ENCODE data around the gene OR13G1. TPM values are rescaled to one million over a fixed set of nuclear protein-coding genes. Genes with fewer than 3 reads are reported as not detected.

The OR13G1 gene
- total RNA-seq, 2 donors from 2014 or later: not detected

DNA sequence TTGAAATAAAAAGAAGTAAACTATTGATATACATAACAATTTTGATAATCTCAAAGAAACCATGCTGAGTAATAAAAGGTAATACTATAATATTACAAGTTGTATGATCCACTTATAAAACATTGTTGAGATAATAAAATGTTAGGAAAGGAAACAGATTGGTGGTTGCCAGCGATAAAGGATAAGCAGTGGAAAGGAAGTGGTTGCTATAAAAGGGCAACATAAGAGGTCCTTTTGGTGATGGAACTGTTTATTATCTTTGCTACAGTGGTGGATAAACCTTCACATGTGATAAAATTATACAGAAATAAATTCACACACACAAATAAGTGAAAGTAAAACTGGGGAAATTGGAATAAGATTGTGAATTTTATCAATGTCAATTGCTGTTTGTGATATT, 21.8 kb upstream of the OR13G1 start:
- DNase-seq (ENCODE audit: low spot score): no peak
- Histone ChIP-seq H3K9me3 (no peaks in the 10 kb centered on the region), H3K27me3 (replicated peaks; ENCODE audit: insufficient read depth) (no peaks in the 10 kb centered on the region), H3K4me3 (no peak overlapping the region), H3K4me1 (ENCODE audit: control insufficient read depth in 1 of 2, low read depth in 2 of 2) (no peaks in the 10 kb centered on the region), H3K27ac (no peak overlapping the region), H3K36me3 (no peaks in the 10 kb centered on the region)
- TF ChIP-seq, protein P1, sequence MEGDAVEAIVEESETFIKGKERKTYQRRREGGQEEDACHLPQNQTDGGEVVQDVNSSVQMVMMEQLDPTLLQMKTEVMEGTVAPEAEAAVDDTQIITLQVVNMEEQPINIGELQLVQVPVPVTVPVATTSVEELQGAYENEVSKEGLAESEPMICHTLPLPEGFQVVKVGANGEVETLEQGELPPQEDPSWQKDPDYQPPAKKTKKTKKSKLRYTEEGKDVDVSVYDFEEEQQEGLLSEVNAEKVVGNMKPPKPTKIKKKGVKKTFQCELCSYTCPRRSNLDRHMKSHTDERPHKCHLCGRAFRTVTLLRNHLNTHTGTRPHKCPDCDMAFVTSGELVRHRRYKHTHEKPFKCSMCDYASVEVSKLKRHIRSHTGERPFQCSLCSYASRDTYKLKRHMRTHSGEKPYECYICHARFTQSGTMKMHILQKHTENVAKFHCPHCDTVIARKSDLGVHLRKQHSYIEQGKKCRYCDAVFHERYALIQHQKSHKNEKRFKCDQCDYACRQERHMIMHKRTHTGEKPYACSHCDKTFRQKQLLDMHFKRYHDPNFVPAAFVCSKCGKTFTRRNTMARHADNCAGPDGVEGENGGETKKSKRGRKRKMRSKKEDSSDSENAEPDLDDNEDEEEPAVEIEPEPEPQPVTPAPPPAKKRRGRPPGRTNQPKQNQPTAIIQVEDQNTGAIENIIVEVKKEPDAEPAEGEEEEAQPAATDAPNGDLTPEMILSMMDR (IDR thresholded peaks at IDR 0.05): no peak
- ATAC-seq (ENCODE audit: insufficient number of reproducible peaks, low FRiP score, low read depth): no peak

DNA sequence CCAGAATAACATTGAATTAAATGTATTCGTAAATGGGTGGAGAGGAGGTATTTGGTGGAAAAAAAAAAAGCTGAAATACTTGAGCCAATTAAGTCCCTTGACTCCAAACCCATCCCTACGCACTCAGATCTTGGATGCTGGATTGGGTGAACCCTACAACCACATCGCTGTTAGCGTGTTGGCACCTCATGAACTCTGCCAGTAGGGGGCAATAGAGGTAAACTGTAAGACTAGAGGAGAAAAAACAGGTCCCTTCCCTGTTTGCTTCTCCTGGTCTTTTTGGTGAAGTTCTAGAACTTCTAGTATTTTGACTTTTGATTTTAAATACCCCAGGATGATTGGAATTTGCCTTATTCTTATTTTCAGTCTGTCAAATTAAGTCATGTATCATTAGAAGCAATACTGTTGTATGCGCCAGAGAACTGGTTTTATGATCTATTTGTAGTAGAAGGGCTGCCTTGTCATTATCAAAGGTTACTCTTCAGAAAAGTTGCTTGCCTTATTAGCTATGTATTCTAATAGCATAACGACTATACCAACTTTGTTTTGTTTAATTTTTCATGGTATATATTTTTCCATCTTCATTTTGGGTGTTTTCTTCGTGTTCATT, 1.9 kb upstream of the OR13G1 start:
- DNase-seq (ENCODE audit: low spot score) (no peak), ATAC-seq (ENCODE audit: insufficient number of reproducible peaks, low FRiP score, low read depth) (no peak)
- no peaks in the 10 kb centered on the region for H3K36me3 ChIP-seq
- H3K4me3 ChIP-seq: no peak overlapping the region
- no peak overlapping the region for H3K27ac ChIP-seq
- H3K27me3 ChIP-seq (replicated peaks; ENCODE audit: insufficient read depth): no peaks in the 10 kb centered on the region
- H3K9me3 ChIP-seq: no peaks in the 10 kb centered on the region
- H3K4me1 ChIP-seq (ENCODE audit: control insufficient read depth in 1 of 2, low read depth in 2 of 2): no peaks in the 10 kb centered on the region
- TF ChIP-seq, protein P1 (IDR thresholded peaks at IDR 0.05): peak; percentile 10

DNA sequence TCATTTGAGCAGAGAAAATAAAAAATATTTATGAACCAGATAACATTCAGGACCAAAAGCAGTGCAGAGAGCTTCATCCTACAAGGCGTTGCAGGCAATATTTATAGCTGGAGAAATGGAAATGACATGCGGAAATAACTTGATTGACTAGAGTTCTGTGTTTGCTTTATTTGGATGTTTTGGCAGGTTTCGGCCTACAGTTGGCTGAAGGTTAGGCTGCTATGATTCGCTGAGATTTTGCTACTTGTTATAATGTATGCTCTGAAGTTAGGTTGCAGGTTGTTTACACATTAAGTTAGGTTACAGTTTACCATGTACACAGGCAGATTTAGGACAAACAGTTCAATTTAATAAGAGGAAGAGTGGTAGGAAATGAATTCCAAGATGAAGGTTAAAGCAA, 632 bp upstream of the OR13G1 start:
- Histone ChIP-seq H3K9me3 (no peaks in the 10 kb centered on the region), H3K4me1 (ENCODE audit: control insufficient read depth in 1 of 2, low read depth in 2 of 2) (no peaks in the 10 kb centered on the region), H3K27me3 (replicated peaks; ENCODE audit: insufficient read depth) (no peaks in the 10 kb centered on the region), H3K27ac (no peak overlapping the region), H3K36me3 (no peaks in the 10 kb centered on the region), H3K4me3 (no peak overlapping the region)
- DNase-seq (ENCODE audit: low spot score) (no peak), ATAC-seq (ENCODE audit: insufficient number of reproducible peaks, low FRiP score, low read depth) (no peak)
- TF ChIP-seq, protein P1 (IDR thresholded peaks at IDR 0.05): no peak

- ATAC-seq (ENCODE audit: insufficient number of reproducible peaks, low FRiP score, low read depth): no peak
- Histone ChIP-seq H3K9me3 (peaks cover 3% of the 10 kb centered on the region), H3K27me3 (replicated peaks; ENCODE audit: insufficient read depth) (no peaks in the 10 kb centered on the region), H3K4me3 (no peak overlapping the region), H3K36me3 (no peaks in the 10 kb centered on the region), H3K27ac (no peak overlapping the region), H3K4me1 (ENCODE audit: control insufficient read depth in 1 of 2, low read depth in 2 of 2) (no peaks in the 10 kb centered on the region)
- DNase-seq (ENCODE audit: low spot score): no peak
- TF ChIP-seq, protein P1 (IDR thresholded peaks at IDR 0.05): no peak
These were observed 10.3 kb downstream of the OR13G1 start for GRCh38 chr1:247669225-247669624.

- H3K27ac ChIP-seq: no peak overlapping the region
These were observed 23.2 kb downstream of the OR13G1 start for GRCh38 chr1:247656221-247656875.

More at GRCh38 chr1:247656221-247656875, 23.2 kb downstream of the OR13G1 start:
- ATAC-seq (ENCODE audit: insufficient number of reproducible peaks, low FRiP score, low read depth): no peak
- DNase-seq (ENCODE audit: low spot score): no peak
- TF ChIP-seq, protein P1 (IDR thresholded peaks at IDR 0.05): no peak
- H3K9me3 ChIP-seq: no peaks in the 10 kb centered on the region
- no peak overlapping the region for H3K4me3 ChIP-seq
- no peaks in the 10 kb centered on the region for H3K4me1 ChIP-seq (ENCODE audit: control insufficient read depth in 1 of 2, low read depth in 2 of 2)
- no peaks in the 10 kb centered on the region for H3K27me3 ChIP-seq (replicated peaks; ENCODE audit: insufficient read depth)
- H3K36me3 ChIP-seq: no peaks in the 10 kb centered on the region

All from thoracic aorta (tissue), 2 donors.